GM10847 (cell line): ENCODE measurements around the gene PROCR.

Experiments used
- POLR2A ChIP-seq: IDR thresholded peaks from 2 replicates; pipeline ENCODE4 v1.6.1; 2011; ENCODE audit not compliant: insufficient read length; ENCODE audit errors: extremely low read depth

PROCR gene

GRCh38 chr20:35150846-35151579, 20.9 kb upstream of the PROCR start:
- no peak for TF ChIP-seq POLR2A

DNA sequence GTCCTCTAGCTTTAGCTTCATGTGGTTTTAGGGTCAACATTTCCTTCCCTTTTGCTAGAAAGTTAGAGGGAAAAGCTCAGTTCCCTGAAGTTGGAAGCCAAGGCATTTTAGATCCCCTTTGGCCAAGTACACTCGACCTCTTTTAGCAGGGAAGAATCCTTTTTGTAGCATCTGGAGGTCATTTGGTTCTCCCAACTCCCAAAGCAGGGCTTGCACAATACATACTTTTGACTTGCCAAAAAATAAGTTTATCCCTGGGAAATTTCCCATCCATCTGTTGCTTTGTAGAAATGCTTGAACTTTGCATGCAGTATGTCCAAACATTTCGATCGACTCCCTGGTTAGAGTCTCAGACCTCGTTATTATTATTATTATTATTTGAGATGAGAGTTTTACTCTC, 20.1 kb upstream of the PROCR start:
- TF ChIP-seq POLR2A = no peak

GRCh38 chr20:35155936-35156335, 15.9 kb upstream of the PROCR start:
- no peak for TF ChIP-seq POLR2A

DNA sequence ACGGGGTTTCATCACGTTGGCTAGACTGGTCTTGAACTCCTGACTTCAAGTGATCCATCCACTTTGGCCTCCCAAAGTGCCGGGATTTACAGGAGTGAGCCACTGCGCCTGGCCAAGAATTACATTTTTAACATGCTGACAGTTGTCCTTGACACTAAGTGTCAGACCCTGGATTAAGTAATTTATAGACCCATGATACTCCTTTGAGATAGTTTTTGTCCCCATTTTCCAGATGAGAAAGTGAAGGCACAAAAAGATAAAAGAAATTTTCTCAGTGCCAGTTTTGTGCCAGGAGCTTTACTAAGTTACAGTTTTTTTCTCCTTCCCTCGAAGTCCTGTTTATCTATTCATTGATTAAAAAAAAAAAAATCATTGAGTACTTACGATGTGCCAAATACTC, 14.9 kb upstream of the PROCR start:
- no peak for TF ChIP-seq POLR2A

- TF ChIP-seq POLR2A = no peak
These were observed 6.4 kb upstream of the PROCR start for GRCh38 chr20:35165221-35166185.

GRCh38 chr20:35166242-35166830, 5.5 kb upstream of the PROCR start:
- TF ChIP-seq POLR2A = no peak

GRCh38 chr20:35167787-35168186, 4.1 kb upstream of the PROCR start:
- no peak for TF ChIP-seq POLR2A

DNA sequence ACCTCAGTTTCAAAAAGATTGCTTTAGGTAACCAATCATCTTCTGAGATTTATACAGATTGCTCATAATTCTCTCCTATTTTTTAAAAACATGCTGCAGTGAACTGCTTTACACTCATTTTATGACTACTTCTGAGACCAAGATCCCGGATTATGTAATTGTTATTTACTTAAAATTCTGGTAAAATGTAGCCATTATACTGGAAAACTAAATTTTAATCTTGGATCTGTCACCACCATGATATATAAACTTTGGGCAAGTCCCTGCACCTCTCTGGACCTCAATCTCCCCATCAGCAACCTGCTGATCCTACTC, 477 bp upstream of the PROCR start:
- no peak for TF ChIP-seq POLR2A

DNA sequence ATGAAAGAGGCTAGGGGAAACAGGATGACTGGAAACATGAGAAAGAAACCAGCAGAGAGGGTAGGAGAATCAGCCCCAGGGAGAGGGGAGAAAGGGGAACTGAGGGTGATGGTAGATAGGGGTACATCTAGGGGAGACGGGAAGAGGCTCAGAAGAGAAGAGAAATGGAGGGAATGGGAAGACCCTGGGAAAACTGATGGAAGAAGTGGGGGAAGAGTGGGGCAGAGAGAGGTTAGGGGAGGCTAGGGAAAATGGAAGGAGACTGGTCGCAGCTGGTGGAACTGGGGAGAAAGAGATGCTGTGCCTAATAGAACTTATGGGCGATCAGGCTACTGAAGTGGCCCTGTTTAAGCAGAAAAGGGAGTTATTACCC, 548 bp downstream of the PROCR start:
- no peak for TF ChIP-seq POLR2A

DNA sequence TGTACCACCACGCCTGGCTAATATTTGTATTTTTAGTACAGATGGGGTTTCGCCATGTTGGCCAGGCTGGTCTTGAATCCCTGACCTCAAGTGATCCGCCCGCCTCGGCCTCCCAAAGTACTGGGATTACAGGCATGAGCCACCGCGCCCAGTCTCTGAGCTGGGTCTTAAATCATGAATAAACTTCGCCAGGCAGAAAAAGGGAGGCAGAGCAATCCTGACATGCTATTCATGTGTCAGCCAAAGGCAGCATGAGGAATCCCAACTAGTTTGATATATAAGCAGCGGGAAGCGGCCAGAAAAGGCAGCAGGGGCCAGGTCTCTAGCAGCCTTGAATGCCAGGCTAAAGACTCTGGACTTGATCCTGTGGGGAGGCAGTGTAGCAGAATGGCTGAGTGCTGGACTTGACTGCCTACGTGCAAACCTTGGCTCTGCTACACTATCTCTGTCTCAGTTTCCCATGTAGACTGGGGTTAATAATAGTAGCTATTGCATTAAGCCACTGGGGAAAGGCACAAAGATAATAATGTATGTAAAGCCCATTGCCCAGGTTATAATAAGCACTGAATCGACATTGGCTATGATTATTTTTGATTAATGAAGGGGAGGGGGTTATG, 1.8 kb downstream of the PROCR start:
- TF ChIP-seq POLR2A = no peak

- no peak for TF ChIP-seq POLR2A
These were observed 2.8 kb downstream of the PROCR start for GRCh38 chr20:35174458-35175216.

DNA sequence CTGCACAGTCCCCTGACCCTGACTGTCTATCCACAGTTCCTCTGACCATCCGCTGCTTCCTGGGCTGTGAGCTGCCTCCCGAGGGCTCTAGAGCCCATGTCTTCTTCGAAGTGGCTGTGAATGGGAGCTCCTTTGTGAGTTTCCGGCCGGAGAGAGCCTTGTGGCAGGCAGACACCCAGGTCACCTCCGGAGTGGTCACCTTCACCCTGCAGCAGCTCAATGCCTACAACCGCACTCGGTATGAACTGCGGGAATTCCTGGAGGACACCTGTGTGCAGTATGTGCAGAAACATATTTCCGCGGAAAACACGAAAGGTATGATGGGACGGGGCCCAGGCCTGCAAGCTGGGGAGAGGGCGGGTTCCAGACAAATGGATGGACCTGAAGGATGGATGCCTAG, 4.3 kb downstream of the PROCR start:
- TF ChIP-seq POLR2A = no peak

DNA sequence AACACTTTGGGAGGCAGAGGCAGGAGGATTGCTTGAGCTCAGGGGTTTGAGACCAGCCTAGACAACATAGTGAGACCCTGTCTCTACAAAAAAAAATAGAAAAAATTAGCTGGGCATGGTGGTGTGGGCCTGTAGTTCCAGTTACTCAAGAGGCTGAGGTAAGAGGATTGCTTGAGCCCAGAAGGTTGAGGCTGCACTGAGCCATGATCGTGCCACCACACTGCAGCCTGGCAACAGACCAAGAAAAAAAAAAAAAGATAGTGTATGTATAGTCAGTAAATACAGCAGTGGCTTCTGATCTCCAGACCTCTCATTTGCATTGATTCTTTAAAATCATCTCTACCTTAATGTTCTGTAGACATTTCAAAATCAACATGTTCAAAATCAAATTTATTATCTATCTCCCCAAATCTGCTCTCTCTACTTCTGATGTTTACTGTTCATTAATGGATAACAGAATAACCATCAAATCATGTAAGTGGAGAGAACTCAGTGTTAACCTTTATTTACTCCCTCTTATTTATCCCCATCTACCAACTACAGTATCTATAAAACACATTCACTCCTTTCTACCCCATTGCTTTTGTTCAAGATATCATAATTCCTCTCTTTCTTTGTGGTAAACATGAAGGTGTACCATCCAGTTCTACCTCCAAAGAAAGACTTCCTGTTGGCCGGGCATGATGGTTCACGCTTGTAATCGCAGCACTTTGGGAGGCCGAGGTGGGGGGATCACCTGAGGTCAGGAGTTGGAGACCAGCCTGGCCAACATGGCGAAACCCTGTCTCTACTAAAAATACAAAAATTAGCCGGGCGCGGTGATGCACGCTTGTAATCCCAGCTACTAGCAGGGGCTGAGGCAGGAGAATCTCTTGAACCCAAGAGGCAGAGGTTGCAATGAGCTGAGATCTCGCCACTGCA, 7.7 kb downstream of the PROCR start:
- no peak for TF ChIP-seq POLR2A

DNA sequence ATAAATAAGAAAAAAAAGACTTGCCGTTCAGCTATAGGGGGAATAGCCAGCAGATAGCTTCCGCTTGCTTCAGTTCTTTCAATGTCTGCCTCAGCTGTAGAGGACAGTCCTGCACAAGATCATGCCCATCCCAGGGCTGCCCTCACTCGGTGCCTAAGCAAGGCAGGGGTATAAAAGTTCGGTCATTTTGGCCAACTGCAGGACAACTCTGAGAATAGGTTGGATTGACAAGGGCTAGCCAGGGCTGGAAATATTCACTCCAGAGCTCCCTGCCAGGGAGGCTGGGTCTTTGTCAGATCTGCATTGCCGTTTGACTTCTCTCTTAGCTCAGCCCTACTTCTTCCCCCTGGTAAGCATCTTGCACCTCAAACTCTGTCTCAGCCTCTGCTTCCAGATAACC, 8.4 kb downstream of the PROCR start:
- TF ChIP-seq POLR2A = no peak

DNA sequence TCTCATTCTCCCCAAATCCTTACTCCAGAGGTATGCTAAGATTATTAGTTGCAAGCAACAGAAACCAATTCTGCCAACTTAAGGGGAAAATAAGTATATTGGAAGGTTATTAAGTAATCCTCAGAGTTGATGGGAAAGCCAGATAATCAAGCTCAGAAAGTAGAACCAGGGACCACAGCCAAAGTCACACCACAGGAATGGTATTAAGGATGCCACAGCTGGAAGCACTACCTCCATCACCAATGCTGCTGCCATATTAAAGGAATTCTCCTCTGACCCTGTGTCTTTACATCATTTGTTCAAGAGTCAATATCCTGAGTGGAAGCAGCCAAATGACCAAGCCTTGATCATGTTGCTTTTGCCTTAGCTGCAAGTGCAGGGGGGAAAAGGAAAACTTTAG, 9.9 kb downstream of the PROCR start:
- TF ChIP-seq POLR2A = no peak
